ENCODE data around the gene TUBB4B.

The TUBB4B gene

DNA sequence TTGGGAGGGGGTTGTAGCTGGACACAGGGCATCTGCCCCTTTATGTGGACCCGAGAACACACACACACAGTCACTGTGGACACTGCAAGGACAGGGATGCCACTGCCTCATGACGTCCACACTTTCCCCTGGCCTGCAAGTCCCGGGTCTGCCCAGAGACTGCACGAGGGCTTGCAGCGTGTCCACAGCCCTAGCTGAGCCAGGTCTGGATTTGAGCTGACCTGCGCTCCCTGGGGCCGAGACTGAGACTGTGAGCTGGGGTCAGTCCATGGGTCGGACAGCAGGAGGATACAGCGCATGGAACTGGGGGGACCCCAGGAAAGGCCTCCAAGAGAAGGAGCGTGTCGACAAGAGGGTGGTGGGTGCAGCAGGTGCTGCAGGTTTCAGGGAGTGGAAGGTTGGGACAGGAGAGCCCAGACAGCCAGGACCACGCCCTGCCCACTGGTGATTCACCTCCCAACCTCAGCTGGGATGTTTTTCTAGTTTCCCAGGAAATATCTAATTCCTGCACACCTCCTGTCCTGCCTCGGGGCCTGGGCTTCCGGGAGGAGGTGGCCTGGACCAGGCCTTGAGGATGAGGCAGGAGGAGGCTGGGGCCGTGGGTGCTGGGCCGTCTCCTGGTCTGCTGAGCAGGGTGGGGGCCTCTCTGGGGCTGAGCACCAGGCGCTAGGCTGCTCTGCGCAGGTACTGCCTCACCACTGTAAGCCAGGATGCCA, 14.6 kb upstream of the TUBB4B start:
- no peak for DNase-seq

DNA sequence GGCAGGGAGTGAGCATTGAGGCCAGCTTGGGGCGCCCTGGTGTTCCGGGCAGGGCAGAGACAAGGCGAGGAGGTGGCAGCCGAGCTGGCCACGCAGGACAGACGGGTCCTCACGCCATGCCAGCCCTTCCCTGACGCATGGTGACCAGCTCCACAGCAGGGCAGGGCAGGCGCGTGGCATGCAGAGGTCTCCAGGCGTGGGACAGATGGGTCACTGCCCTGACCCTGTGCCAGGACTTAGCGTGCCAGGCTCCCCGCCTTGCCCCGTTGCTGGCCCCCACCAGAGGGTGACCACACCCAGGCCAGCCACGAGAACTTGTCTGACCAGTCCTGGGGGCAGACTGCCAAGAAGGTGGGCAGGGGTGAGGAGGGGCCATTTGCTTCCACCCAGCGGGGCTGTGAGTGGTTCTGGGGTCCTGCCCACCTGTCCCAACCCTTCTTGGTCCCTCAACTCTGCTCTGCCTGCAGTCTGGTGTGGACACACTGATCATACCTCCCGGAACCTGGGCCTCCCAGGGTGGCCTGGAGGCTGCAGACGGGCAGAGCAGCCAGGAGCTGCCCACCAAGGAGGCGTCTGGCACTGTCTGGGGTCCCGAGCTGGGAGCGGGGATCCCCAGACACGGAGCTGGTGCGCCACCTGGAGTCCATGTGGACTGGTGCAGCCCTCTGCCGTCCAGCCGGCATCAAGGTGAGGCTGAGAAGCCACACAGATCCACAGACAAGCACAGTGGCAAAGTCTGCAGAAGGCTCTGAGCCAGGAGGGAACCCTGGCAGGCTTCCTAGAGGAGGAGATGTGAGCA, 13.8 kb upstream of the TUBB4B start, which contains the start of gene RNF224:
TSS of gene RNF224 (plus strand) at position 449 of the 799 bp plus-strand sequence. CDS start 834 bp downstream, outside the sequence.
- peak; percentile 63 for DNase-seq

DNA sequence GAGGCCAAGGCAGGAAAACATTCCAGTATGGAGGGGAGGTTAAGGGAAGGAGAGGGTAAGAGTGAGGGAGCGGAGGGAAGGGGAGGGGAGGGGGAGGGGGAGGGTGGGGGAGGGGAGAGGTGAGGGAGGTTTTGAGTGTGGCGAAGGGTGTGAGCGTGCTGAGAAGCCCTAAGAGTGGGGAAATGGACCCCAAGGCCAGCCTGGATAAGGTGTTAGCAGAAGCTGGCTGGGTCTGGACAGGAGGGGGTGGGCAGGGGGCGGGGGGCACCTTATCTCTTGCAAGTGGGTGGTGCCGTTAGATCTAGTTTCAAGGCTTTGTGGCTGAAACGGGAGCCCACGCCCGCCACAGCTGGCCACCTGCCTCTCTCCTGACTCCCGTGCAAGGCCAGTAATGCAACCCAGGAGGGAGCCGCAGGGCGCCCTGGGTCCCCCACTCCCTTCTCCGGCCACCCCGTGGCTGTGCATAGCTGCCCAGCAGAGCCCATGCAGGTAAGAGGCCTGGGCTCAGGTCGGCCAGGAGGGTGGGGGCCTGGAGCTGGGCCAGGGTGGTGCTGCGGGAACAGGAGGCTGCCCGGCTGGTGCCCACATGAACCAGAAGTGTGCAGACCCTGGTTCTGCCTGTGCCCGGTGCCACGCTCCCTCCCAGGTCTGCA, 13.1 kb upstream of the TUBB4B start:
- DNase-seq: no peak

DNA sequence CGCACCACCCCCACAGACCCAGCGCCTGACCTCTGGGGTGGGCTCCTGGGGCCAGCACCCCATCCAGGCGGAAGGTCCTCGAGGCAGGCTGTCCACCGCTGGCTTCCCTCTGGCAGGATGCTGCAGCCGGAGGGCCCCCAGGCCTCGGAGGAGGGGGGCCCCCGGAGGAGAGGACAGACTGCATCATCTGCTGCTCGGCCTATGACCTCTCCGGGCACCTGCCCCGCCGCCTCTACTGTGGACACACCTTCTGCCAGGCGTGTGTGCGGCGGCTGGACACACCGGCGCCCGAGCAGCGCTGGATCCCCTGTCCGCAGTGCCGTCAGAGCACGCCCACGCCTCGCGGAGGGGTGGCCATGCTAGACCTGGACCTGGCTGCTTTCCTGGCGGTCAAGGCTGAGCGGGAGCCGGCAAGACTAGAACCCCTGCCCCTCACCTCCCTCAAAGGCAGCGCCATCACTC, 12.6 kb upstream of the TUBB4B start:
- no peak for DNase-seq

DNA sequence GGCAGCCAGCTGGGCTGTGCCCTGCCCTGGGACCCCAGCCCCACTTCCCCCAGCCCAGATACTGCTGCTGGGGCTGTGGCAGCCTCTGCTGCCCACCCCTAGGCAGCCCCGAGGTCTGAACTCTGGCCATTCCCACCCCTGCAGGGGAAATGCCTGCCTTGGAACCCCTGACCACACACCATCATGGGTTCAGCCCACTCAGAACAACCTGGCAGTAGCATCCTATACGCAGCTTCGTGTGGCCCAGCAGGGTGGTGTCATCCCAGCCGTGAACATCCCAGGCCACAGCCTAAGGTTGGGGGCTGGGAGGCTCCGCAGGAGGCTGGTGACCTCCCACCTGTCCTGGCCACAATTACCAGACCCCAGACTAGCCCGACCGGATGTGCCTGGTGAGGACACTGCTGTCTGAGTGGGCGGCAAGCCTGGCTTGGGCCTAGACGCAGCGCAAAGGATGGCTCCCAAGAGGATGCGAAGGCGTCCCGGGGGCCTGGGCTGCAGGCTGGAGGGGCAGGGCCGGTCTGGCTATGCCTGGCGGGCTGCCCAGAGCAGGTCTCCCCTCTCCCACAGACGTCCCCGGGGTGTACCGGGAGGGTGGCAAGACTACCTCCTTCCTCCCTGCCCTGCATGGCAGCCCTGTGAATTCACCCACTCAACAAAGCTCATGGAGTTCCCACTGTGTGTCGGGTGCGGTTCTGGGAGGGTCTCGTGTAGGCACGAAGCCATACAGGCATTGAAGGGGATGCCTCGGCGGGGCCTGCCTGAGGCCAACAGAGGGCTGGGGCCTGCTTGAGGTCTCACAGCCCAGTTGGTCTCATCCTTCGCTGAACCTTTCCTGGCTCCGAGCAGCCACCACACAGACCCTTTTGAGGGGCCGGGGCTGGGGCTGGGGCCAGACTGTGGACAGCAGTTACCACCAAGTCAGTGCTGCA, 11.9 kb upstream of the TUBB4B start:
- no peak for DNase-seq

DNA sequence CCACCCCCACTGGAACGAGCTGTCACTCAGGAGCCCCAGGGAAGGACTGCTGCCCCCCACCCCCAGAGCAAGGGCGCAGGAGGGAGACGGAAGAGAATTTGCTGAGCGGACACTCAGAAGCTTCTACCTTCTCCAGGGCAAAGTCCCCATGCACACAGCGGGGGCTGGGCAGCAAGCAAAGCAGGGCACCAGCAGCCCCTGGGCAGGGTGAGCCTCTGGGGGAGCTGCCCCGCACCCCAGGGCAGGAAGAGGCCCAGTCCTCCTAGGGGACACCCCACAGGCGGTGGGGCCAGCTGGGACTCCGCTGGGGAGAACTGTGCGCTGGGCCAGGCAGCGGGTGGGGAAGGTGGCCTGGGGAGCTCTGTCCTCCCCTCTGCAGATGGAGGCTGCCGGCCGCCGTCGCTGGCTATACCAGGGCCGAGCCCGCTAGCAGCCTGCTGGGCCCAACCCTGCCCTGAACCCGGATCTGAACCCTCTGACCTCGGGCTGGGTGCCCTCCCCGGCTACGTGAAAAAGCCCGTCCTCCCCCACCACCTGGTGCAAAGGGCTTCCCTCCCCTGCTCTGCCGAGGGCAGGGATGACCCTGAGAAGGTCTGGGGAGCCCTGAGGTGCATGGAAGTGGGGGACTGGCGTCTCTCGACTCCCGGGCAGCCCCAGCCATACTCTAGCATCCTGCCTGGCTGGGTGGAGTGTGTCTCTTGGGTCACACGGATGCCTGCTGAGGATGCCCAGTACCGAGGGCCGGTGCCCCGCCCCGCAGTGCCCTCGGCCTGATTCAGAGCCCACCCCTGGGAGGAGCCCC, 11.0 kb upstream of the TUBB4B start:
- no peak for DNase-seq

DNA sequence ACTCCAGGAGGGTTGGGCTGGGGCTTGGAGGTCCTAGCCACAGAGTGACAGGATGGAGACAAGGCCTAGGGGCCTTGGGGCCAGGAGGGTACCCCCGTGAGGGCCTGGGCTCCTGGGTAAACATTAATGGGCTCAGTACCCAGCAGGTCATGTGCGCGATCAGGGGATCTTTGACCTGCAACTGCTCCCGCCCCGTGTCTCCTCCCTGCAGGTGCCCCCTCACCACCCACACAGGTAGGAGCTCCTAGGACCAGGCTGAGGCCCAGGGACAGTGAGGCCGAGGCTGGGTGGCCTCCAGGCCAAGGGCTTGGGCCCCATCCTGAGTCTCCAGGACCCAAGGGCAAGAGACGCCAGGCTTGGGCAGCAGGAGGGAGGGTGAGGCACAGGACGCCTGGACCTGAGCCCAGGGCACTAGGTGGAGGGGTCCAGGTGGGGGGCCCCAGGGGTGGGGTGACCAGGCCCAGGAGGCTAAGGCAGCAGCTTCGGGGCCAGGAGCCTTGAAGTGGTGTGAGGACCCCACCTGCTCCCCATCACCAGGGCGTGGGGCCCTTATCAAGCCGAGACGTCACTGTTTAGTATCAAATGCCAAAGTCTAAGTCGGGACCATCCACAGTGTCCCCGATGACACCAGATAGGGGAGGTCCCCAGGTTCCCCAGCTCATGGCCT, 10.2 kb upstream of the TUBB4B start, which contains the start of gene SLC34A3:
TSS of gene SLC34A3 (plus strand) at position 197 of the 667 bp plus-strand sequence. CDS start 802 bp downstream, outside the sequence.
- no peak for DNase-seq

DNA sequence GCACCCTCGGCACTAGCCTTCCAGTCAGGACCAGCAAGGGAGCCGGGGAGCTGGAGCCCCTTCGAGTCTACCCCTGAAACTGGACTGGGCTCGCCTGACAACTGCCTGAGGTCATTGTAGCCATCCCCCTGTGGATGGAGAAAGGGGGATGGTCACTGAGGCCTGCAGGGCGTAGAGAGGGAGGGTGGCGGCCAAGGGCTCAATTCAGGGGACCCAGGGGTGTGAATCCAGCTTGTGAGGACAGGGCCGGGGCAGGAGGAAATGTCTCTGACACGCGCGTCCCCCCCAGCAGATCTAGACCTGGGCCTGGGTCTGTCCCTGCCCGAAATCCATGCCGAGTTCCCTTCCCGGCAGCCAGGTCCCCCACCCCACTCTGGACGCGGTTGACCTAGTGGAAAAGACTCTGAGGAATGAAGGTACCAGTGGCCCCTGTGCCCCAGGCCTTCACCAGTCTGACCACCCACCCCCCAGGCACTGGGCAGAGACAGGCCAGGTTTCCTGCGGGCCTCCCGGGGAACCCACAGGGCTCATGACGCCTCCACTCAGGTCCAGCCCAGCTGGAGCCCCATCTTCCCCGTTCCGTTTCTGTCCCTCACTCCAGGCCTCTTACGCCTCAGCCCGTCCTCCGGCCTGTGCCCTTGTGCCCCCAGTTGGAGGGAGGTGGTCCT, 9.6 kb upstream of the TUBB4B start:
- no peak for DNase-seq

DNA sequence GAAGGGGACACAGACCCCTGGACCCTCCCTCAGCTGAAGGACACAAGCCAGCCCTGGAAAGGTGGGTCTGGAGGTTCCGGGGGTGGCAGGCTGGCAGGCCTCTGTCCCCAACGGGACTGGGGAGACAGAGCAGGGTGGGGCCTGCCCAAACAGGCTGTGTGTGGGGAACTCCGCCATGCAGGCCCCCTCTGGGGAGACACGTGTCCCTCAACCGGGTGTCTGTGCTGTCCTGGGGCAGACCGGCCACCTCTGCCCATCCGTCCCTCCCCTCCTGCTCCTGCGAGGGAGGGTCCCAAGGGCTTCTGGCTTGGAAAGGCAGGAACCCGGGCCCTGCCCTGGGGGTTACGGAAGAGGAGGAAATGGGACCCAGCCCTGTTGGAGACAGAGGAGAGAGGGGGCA, 9.0 kb upstream of the TUBB4B start:
- no peak for DNase-seq

DNA sequence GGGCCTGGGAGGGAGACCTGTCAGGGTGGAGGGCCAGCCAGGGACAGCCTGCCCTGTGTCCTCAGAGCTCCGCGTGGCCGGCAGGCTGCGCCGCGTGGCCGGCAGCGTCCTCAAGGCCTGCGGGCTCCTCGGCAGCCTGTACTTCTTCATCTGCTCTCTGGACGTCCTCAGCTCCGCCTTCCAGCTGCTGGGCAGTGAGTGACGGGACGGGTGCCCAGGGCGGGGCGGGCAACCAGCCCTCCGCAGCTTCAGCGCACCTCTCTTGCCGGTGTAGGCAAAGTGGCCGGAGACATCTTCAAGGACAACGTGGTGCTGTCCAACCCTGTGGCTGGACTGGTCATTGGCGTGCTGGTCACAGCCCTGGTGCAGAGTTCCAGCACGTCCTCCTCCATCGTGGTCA, 8.6 kb upstream of the TUBB4B start:
- no peak for DNase-seq

DNA sequence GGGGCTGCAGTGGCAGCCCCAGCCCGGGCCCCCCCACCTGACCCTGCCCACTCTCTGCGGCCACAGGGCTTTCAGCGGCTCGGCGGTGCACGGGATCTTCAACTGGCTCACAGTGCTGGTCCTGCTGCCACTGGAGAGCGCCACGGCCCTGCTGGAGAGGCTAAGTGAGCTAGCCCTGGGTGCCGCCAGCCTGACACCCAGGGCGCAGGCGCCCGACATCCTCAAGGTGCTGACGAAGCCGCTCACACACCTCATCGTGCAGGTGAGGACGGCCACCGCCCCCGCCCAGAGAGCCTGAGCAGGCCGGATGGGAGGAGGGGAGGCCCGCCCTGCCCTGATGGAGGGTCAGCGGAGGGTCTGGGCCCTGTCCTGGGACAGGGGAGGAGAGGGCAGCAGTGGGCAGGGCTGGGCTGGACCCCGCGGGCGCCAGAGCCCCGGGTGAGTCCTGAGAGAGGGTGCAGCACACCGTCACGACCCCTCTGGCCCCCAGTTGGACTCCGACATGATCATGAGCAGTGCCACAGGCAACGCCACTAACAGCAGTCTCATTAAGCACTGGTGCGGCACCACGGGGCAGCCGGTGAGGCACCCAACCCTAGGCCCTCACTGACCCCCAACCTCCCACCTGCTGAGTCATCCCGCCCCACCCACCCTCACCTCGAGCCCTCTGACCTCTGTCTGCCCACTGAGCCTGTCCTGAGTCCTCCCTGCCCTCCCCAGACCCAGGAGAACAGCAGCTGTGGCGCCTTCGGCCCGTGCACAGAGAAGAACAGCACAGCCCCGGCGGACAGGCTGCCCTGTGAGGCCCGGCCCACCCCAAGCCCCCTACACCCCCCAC, 7.7 kb upstream of the TUBB4B start:
- DNase-seq: peak; percentile 74

DNA sequence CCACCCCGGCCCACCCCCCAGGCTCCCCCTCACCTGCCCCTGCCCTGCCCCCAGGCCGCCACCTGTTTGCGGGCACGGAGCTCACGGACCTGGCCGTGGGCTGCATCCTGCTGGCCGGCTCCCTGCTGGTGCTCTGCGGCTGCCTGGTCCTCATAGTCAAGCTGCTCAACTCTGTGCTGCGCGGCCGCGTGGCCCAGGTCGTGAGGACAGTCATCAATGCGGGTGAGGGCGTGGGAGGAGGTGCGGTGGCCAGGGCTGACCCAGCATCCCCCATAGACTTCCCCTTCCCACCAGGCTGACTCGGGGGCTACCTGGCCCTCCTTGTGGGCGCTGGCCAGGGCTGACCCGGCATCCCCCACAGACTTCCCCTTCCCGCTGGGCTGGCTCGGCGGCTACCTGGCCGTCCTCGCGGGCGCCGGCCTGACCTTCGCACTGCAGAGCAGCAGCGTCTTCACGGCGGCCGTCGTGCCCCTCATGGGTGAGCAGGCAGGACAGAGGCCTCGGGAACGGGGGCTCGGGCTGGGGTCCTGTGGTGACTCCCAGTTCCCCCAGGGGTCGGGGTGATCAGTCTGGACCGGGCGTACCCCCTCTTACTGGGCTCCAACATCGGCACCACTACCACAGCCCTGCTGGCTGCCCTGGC, 6.9 kb upstream of the TUBB4B start:
- DNase-seq: no peak

DNA sequence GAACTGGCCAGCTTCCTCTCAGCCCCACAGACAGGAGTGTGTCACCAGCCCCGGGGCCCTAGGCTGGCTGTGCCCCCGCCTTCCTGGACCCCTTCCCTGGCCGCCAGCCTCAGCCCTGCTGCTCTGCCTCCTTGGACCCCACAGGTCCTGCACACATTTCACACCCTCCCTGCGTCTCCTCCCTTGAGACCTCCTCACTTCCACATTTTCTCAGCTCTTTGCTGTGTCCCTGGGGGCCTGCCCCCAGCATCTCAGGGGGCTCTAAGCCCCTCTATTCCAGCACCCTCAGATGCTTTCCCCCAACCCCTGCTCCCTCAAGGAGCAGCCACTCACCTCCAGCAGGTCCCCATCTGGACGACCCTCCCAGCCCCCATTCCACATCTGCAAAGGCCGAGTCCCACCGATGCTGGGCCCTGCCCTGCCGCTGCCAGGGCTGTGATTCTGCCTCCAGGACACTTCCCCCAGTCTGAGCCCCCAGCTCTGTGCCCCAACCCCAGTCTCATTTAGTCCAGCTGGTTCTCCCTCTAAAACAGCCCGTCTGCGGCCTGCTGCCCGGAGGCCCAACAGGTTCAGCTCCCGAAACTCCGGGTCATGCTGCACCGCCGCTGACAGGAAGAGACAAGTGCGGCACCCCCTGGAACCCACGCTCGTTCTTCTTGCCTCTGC, 6.2 kb upstream of the TUBB4B start:
- DNase-seq: no peak

DNA sequence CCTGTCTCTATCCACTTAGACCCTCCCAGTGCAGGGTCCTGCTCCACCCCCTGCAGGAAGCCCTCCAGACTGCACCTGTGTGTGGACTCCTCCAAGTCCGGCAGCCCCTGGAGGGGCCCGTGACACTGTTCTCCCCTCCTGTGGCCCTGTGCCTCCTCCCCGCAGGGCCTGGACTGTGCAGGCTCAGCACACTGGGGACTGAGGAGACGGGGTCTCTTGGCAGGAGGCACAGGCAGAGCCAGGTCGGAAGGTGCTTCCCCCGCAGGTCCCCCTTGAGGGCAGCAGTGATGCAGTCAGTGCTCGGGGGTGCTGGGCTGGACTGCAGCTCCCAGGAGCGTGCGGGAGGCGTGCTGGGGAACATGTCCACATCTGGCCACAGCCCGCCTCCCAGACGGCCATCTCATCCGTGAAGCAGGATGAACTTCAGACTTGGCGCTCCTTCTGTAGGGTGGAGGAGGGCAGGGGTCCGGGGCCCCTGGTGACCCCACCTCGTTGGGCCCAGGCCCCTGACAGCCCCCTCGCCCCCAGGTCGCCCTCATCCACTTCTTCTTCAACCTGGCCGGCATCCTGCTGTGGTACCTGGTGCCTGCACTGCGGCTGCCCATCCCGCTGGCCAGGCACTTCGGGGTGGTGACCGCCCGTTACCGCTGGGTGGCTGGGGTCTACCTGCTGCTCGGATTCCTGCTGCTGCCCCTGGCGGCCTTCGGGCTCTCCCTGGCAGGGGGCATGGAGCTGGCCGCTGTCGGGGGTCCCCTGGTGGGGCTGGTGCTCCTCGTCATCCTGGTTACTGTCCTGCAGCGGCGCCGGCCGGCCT, 5.5 kb upstream of the TUBB4B start:
- DNase-seq: no peak

DNA sequence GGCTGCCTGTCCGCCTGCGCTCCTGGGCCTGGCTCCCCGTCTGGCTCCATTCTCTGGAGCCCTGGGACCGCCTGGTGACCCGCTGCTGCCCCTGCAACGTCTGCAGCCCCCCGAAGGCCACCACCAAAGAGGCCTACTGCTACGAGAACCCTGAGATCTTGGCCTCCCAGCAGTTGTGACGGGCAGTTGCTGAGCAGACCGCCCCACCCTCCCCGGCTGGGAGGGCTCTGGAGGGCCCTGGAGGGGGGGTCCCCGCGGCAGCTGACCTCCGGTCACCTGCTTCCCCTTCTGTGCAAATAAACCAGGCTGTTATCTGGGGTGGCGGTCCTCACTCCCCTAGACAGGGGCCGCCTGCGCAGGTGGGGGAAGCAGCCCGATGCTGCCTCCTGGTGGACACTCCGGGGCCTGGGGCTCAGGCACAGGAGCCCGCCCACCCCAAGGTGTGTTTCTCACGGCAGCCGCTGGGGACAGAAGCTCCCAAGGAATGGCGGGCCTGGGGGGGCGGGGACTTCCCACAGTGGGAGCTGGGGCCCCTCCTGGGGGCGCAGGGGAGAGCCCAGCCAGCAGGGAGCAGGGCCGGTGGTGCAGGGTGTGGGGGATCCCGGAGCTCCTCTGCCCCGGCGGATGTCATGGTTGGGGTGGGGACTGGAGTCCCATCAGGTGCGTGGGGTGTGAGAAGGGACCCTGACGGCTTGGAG, 4.7 kb upstream of the TUBB4B start:
- peak; percentile 59 for DNase-seq

DNA sequence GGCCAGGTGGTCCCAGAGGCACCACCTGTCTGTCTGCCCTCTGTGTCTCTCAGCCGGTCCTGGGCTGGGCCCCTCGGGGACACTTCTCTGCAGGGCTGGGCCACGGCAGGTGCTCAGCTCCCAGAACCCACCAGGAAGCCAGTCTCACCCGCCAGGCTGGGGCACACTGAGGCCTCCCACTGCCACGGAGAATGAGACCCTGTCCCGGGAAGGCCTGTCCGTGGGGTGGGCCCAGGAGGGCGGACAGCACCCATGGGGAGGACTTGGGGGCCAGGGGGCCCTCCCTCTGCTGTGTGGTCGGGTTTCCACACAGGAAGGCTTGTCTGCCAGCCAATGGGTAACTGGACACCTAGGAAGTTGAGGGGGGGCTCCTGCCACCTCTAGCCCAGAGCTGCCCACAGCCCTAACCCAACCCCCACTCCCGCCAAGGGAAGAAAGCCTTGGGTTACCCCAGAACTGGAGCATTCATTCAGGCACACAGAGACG, 4.1 kb upstream of the TUBB4B start:
- DNase-seq: no peak
